ENCODE measurements around the gene SLC41A3.

SLC41A3 gene

DNA sequence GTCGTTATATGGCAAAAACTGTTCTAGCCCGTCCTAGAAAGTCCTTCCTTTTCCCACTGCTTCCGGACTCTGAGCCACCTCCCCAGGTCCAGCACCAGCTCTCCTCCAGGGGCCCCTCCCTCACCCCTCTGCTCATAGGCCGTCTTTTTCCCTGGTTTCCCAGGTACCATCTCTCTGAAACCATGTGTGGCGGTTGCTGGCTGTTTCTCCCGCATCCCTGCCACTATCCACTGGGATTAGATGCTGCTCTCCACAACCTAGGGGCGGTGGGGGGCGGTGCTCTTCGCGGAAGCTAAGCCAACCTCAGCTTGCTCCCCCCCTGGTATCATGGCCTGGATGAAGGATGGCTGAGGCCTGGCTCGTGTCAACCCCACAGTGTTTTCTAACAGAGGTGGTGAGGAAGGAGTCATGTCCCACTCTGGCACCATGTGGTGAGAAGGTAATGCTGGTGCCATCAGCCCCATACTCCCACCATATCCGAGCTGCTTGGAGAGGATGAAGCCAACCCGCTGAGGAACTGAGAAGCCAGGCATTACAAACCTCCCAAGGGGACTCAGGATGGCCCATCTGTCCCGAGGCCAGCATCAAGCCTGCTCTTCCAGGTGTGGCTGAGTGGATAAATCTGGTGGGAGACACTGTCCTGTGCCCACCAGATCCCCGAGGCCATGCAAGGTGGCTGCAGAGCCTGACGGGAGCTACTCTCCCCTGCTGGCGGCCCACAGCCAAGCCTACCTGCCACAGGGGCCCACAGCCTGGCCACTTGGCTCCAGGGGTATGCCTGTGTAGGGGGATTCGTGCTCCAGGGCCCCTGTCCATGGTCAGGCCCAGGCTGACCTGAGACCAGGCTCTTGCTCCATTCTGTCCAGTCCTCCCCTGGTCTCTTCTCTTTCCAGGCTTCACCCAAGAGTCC, 27.9 kb upstream of the SLC41A3 start:
- no peak for TF ChIP-seq CTCF (IDR thresholded peaks at IDR 0.05; ENCODE audit: low read depth, low read length)
- no peak overlapping the region for H3K4me3 ChIP-seq (ENCODE audit: low read depth, low read length)
- in situ Hi-C loops (cut with HindIII; ENCODE audit: low sequenced_read_pairs), result no loop called here
- DNase-seq (ENCODE audit: low read depth, low spot score), result no peak

DNA sequence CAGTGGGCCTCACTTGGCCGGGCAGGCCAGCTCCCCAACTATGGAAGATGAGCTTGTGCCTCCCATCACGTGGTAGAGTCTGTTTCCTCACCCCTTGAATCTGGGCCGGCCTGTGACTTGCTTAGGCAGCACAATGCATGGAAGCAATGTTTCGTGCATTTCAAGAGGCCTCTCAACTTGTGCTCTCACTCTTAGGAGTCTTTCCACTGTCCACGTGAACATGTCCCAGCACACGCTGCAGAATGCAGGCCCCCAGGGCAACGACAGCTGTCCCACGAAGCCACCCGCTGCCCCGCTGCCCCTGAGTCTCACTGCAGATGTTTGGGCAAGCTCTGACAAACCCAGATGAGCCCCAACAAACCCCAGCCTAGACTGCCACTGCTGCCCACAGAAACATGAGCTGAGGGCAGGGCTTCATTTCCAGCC, 27.2 kb upstream of the SLC41A3 start:
- no peak for DNase-seq (ENCODE audit: low read depth, low spot score)
- TF ChIP-seq CTCF (IDR thresholded peaks at IDR 0.05; ENCODE audit: low read depth, low read length), result no peak
- in situ Hi-C loops (cut with HindIII; ENCODE audit: low sequenced_read_pairs), result no loop called here
- no peak overlapping the region for H3K4me3 ChIP-seq (ENCODE audit: low read depth, low read length)

DNA sequence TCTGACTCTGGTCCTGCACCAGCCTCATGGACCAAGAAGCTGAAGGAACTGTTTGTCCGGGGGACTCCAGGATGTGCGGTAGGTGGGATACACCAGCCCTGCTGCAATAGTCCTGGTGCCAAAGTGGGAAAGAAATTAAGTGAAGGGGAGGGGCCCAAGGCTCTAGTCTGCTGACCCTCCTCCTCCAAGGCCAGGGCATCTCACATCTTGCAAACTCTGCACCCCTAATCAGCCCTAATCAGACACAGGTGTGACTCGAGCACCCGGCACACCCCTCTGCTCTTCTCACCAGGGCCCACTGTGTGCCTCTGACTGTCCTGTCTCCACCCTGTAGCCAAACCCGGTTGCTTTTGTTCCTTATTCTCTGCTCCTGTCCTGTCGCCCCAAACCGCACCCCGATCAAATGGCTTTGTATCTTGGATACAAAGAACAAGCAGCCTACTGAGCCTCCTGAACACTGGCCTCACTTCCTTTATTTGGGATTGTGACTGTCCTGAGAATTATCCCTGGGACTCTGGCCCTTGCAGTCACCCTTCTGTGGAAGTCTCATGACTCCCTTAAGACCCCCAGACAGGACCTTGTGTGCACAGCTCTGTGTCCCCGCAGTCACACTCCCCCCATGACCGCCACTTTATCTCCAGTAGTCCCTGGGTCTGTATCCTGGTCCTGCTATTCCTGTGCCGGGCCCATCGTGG, 26.7 kb upstream of the SLC41A3 start:
- in situ Hi-C loops (cut with HindIII; ENCODE audit: low sequenced_read_pairs), result no loop called here
- no peak for DNase-seq (ENCODE audit: low read depth, low spot score)
- no peak for TF ChIP-seq CTCF (IDR thresholded peaks at IDR 0.05; ENCODE audit: low read depth, low read length)
- no peak overlapping the region for H3K4me3 ChIP-seq (ENCODE audit: low read depth, low read length)

DNA sequence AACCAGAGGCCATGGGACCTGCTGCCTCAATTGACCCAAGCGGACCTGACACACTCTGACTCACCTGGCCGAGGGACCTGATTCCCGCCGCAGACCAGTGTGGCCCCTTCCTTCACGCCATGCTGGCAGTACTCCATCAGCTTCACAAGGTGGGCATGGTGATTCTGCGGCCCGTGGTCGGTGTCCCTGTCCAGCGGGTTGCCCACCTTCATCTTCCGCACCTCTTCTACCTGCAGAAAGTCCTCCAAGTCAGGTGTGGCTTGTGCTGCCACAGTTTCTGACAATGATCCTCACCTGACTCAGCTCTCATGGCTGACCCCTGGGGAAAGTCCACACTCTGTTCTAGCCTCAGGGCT, 25.9 kb upstream of the SLC41A3 start:
- no peak overlapping the region for H3K4me3 ChIP-seq (ENCODE audit: low read depth, low read length)
- TF ChIP-seq CTCF (IDR thresholded peaks at IDR 0.05; ENCODE audit: low read depth, low read length), result no peak
- in situ Hi-C loops (cut with HindIII; ENCODE audit: low sequenced_read_pairs), result no loop called here
- DNase-seq (ENCODE audit: low read depth, low spot score), result no peak

GRCh38 chr3:126109146-126109879, 25.4 kb upstream of the SLC41A3 start:
- no peak for DNase-seq (ENCODE audit: low read depth, low spot score)
- in situ Hi-C loops (cut with HindIII; ENCODE audit: low sequenced_read_pairs), result no loop called here
- no peak for TF ChIP-seq CTCF (IDR thresholded peaks at IDR 0.05; ENCODE audit: low read depth, low read length)
- H3K4me3 ChIP-seq (ENCODE audit: low read depth, low read length), result no peak overlapping the region

GRCh38 chr3:126108676-126109050, 24.7 kb upstream of the SLC41A3 start:
- DNase-seq (ENCODE audit: low read depth, low spot score), result no peak
- no peak overlapping the region for H3K4me3 ChIP-seq (ENCODE audit: low read depth, low read length)
- TF ChIP-seq CTCF (IDR thresholded peaks at IDR 0.05; ENCODE audit: low read depth, low read length), result no peak
- in situ Hi-C loops (cut with HindIII; ENCODE audit: low sequenced_read_pairs), result no loop called here
